Measurements from ENCODE around the gene TRIM24. TPM values are rescaled to one million over a fixed set of nuclear protein-coding genes. Genes with fewer than 3 reads are reported as not detected.

Gene TRIM24
- total and polyA plus RNA-seq, 4 donors: 7.0 to 33.0 (median 17.4) TPM

DNA sequence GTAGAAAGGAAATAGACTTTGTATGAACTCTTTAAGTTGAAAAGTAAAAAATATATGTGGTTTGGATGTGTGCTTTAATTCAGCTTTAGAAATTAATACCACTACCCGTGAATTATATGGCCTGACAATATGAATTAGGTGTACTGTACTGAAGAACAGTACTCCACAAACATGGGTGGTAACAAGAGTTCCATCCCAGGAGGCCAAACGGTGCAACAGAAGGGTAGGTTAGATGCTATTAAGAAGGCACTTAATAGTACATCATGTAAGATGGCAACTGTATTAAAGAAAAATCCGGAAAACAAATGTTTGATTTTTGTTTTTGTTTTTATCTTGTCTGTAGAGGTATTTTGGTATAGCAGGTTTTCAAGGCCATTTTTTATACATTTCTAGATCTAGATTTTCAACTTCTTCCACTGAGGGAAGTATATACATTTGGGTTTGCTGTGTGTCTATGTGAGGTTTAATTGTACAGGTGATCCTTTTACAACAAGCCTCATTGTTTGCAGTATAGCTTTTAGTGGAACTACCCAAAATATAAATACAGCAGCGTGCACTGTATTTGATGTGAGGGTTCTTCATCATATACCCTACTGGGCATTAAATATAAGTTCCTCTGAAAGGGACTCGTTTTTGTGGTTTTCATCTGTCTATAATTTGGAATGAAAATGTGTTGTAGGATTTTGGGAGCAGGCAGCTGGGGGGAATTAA lies 125.4 kb downstream of the TRIM24 start:
- WGBS, 2 donors: 91% methylated on average over 5 of the region's 5 CpGs

DNA sequence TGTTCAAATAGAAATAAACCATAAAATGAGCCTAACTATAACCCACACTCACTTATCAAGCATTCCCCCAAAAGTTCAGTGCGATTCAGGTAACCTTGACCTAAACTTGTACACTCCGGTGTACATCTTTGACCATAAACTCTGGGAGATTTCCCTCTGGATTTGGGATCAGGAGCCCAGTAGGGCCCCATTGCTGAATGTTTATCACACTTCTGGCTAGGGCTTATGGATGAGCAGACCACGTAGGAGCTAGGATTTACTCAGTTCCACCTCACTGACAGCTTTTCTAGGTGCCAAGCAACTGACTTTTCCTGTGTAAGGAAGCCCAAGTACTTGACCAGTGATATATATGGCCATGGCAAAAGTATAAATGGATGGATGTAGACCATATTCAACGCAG lies 127.4 kb downstream of the TRIM24 start:
- H3K36me3 ChIP-seq (ENCODE audit: control insufficient read depth in 4 of 4, insufficient read depth in 4 of 4, low read length in 4 of 4): peaks cover 3 to 6% (median 4%) of the 10 kb centered on the region in 4 donors
- TF ChIP-seq, protein P1, sequence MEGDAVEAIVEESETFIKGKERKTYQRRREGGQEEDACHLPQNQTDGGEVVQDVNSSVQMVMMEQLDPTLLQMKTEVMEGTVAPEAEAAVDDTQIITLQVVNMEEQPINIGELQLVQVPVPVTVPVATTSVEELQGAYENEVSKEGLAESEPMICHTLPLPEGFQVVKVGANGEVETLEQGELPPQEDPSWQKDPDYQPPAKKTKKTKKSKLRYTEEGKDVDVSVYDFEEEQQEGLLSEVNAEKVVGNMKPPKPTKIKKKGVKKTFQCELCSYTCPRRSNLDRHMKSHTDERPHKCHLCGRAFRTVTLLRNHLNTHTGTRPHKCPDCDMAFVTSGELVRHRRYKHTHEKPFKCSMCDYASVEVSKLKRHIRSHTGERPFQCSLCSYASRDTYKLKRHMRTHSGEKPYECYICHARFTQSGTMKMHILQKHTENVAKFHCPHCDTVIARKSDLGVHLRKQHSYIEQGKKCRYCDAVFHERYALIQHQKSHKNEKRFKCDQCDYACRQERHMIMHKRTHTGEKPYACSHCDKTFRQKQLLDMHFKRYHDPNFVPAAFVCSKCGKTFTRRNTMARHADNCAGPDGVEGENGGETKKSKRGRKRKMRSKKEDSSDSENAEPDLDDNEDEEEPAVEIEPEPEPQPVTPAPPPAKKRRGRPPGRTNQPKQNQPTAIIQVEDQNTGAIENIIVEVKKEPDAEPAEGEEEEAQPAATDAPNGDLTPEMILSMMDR (IDR thresholded peaks at IDR 0.05; ENCODE audit: control extremely low read depth, extremely low read depth): no peak
- no peaks in the 10 kb centered on the region for H3K9me3 ChIP-seq (ENCODE audit: control insufficient read depth in 4 of 4, insufficient read depth in 3 of 4, low read length in 3 of 4)
- H3K27ac ChIP-seq (ENCODE audit: low read depth in 1 of 2, low read length in 1 of 2): no peak overlapping the region
- no peaks in the 10 kb centered on the region for H3K27me3 ChIP-seq (ENCODE audit: control insufficient read depth in 3 of 3, insufficient read depth in 3 of 3, low read length in 2 of 3)
- H3K4me3 ChIP-seq: no peak overlapping the region
- H3K9ac ChIP-seq (ENCODE audit: insufficient read depth in 1 of 2, low read length in 2 of 2): no peak overlapping the region
- no peak for ATAC-seq (ENCODE audit: insufficient read depth, low FRiP score)
- 91 to 95% methylated on average over 4 of the region's 4 CpGs for WGBS, 2 donors
- no peaks in the 10 kb centered on the region for H3K4me1 ChIP-seq (ENCODE audit: control insufficient read depth in 5 of 5, insufficient read depth in 5 of 5, low read length in 5 of 5)
- no peak for DNase-seq

More for the DNA sequence above, 125.4 kb downstream of the TRIM24 start:
- H3K36me3 ChIP-seq (ENCODE audit: control insufficient read depth in 4 of 4, insufficient read depth in 4 of 4, low read length in 4 of 4): peaks cover 3 to 9% (median 7%) of the 10 kb centered on the region in 4 donors
- ATAC-seq (ENCODE audit: insufficient read depth, low FRiP score) (no peak), DNase-seq (no peak)
- no peak overlapping the region for H3K9ac ChIP-seq (ENCODE audit: insufficient read depth in 1 of 2, low read length in 2 of 2)
- no peaks in the 10 kb centered on the region for H3K27me3 ChIP-seq (ENCODE audit: control insufficient read depth in 3 of 3, insufficient read depth in 3 of 3, low read length in 2 of 3)
- no peaks in the 10 kb centered on the region for H3K9me3 ChIP-seq (ENCODE audit: control insufficient read depth in 4 of 4, insufficient read depth in 3 of 4, low read length in 3 of 4)
- H3K4me3 ChIP-seq: no peak overlapping the region
- no peak overlapping the region for H3K27ac ChIP-seq (ENCODE audit: low read depth in 1 of 2, low read length in 1 of 2)
- TF ChIP-seq, protein P1 (IDR thresholded peaks at IDR 0.05; ENCODE audit: control extremely low read depth, extremely low read depth): no peak
- H3K4me1 ChIP-seq (ENCODE audit: control insufficient read depth in 5 of 5, insufficient read depth in 5 of 5, low read length in 5 of 5): no peaks in the 10 kb centered on the region

DNA sequence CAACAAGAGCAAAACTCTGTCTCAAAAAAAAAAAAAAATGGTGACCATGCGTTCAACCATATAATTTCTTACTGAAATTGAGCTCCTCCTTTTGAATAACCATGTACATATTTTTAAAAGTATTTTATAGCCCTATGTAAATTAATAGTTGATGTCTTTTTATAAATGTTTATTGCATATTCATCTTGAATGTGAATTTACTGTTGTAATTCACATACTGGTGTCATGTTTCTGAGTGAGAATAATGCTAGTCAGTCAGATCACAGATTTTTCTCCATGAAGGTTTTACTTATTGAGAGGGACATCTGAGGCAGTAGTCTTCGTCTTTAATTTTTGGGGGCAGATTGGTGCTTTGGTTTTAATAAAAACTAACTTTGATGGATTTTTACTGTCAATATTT lies 128.9 kb downstream of the TRIM24 start:
- H3K9ac ChIP-seq (ENCODE audit: insufficient read depth in 1 of 2, low read length in 2 of 2): no peak overlapping the region
- 98 to 100% methylated on average over 2 of the region's 2 CpGs for WGBS, 2 donors

More for the DNA sequence above, 128.9 kb downstream of the TRIM24 start:
- no peaks in the 10 kb centered on the region for H3K4me1 ChIP-seq (ENCODE audit: control insufficient read depth in 5 of 5, insufficient read depth in 5 of 5, low read length in 5 of 5)
- no peak overlapping the region for H3K27ac ChIP-seq (ENCODE audit: low read depth in 1 of 2, low read length in 1 of 2)
- no peaks in the 10 kb centered on the region for H3K27me3 ChIP-seq (ENCODE audit: control insufficient read depth in 3 of 3, insufficient read depth in 3 of 3, low read length in 2 of 3)
- no peak overlapping the region for H3K4me3 ChIP-seq
- DNase-seq: no peak
- H3K9me3 ChIP-seq (ENCODE audit: control insufficient read depth in 4 of 4, insufficient read depth in 3 of 4, low read length in 3 of 4): no peaks in the 10 kb centered on the region
- no peak for ATAC-seq (ENCODE audit: insufficient read depth, low FRiP score)
- TF ChIP-seq, protein P1 (IDR thresholded peaks at IDR 0.05; ENCODE audit: control extremely low read depth, extremely low read depth): no peak
- peaks cover 1 to 4% (median 3%) of the 10 kb centered on the region in 4 donors for H3K36me3 ChIP-seq (ENCODE audit: control insufficient read depth in 4 of 4, insufficient read depth in 4 of 4, low read length in 4 of 4)
